GM12874 (cell line): ENCODE results near the gene OCEL1.
A peak's percentile ranks its signal among the peaks of the same experiment; 100 is the strongest.

ENCODE experiments used
- TF ChIP-seq, protein P1 (sequence below): IDR thresholded peaks from 2 replicates; pipeline ENCODE4 v1.5.1; 2011; ENCODE audit warnings: low read depth, mild to moderate bottlenecking, control low read depth, low read length, moderate library complexity; ENCODE audit not compliant: insufficient read depth

OCEL1 gene, protein sequence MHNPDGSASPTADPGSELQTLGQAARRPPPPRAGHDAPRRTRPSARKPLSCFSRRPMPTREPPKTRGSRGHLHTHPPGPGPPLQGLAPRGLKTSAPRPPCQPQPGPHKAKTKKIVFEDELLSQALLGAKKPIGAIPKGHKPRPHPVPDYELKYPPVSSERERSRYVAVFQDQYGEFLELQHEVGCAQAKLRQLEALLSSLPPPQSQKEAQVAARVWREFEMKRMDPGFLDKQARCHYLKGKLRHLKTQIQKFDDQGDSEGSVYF

DNA sequence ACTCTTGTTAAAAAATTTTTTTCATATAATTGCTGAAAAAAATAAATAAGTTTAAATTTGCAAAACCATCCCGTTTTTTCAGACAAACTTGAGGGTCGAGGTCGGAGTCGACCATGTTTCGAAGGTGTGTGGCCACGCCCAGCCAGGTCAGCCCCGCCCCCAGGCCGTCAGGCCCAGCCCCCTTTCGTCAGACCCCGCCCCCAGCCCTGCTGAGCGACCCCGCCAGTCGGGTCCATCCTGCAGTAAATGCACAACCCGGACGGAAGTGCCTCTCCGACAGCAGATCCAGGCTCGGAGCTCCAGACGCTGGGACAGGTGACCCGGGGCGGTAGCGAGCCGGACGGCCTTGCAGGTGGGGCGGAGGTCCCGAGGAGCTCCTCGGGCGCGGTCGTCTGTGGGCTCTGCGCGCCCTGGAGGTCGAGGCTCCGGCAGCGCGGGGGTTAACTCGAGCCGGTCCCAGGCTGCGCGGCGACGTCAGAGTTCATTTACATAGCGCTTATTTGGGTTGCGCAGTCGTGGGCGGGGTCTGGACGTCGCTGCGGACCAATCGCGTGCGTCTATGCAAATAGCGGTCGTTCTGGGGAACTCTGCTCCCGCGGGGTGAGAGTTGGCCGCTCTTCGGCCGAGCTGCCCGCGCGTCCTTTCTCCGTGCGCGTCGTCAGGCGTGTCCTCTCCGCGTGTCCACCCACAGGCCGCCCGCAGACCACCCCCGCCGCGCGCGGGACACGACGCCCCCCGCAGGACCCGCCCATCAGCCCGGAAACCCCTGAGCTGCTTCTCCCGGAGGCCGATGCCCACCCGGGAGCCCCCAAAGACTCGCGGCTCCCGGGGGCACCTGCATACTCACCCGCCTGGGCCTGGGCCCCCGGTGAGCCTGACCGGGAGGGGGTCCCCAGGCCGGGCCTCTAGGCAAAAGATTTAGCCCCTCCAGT is at the start of gene OCEL1:
OCEL1 (plus strand) TSS at position 225 of the 932 bp plus-strand sequence; CDS start at position 247, 22 bp downstream.
- TF ChIP-seq, protein P1, sequence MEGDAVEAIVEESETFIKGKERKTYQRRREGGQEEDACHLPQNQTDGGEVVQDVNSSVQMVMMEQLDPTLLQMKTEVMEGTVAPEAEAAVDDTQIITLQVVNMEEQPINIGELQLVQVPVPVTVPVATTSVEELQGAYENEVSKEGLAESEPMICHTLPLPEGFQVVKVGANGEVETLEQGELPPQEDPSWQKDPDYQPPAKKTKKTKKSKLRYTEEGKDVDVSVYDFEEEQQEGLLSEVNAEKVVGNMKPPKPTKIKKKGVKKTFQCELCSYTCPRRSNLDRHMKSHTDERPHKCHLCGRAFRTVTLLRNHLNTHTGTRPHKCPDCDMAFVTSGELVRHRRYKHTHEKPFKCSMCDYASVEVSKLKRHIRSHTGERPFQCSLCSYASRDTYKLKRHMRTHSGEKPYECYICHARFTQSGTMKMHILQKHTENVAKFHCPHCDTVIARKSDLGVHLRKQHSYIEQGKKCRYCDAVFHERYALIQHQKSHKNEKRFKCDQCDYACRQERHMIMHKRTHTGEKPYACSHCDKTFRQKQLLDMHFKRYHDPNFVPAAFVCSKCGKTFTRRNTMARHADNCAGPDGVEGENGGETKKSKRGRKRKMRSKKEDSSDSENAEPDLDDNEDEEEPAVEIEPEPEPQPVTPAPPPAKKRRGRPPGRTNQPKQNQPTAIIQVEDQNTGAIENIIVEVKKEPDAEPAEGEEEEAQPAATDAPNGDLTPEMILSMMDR: no peak

DNA sequence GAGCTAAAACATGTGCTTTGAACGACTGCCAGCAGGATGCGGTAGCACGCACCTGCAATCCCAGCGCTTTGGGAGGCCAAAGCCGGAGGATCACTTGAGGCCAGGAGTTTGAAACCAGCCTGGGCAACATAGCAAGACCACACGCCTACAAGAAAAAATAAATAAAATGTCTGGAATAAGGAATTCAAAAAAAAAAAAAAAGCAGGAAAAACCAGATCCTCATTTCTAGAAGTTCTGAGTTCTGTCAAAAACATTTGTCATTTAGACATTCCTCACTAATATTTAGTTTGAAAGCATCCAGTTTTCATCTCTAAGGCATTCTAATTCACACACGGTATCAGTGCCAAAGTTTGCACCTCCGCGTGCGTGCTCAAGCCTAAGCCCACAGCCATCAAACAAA is 47.7 kb upstream of the OCEL1 start:
- TF ChIP-seq, protein P1: no peak

DNA sequence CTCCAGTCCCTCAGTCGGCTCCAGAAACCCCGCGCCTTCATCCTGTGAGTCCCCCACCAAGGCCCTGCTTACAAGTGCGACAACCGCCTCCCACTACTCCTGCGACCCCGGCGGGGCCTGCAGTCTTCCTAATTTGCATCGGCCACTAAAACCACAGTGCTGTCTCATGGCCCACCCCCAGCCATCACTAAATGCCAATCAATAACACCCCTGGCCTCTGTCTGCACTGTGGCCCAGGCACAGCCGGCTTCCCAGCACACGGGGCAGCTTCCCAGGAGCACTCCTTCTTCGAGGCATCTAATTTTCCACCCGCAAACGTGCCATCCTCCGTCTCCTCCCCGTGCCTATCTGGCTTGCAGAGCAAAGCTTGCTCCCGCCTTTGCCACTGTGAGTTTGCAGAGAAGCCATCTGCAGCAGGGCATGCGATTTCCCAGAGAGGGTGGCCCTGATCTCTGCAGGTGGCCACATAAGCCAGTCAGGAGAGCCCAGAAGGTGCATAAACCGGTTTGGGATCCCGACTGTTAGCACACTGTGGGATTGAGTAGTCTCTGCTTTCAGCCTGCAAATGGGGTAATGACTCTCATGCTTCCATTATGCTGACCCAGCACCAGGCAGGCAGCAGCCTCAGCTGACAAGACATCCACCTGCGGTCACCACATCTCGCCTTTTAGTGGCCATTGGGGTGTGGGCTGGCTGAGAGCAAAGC is 44.9 kb upstream of the OCEL1 start:
- TF ChIP-seq, protein P1: no peak

DNA sequence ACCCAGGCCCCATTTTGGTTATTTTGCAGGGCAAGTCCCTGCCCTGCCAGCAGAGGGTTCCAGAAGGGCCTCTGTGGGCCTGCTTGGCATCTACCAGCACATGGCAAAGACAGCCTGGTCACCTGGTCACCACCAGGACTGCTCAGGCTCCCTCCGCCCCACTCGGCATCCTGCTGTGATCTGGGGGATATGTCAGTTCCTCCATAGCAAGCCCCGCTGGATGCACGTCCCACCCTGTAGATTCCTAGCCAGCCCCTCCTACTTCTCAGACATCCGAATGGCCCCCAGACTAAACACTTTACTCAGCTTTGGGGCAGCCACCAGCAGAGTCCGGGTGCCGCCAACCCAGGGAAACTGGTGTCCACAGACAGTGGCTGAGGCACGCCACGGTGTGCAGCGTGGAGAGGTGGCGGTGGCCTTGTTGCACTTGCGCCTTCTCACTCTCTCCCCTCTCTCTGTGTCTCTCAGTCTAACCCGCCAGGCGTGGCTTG is 42.7 kb upstream of the OCEL1 start:
- TF ChIP-seq, protein P1: peak; percentile 50

DNA sequence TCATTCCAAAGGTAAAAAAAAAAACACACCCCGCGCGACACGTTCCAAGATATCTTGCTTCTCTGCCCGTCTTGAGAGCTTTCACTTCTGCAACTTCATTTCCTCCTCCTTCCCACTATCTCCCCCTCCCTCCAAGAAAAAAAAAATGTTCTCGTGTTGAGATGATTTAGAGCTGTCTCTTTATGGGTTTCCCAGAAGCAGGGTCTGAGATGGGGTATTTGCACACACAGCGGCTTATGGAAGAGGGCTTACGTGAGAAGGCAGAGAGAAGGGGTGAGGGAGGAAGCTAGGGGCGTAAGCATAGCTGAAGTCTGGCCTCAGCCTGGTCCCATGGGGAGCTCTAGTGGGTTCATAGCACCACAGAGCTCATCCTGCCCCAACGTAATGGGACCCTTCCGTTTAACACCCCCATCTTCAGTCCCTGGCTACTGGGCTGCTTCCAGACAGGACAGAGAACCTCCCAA is 42.1 kb upstream of the OCEL1 start:
- TF ChIP-seq, protein P1: no peak

DNA sequence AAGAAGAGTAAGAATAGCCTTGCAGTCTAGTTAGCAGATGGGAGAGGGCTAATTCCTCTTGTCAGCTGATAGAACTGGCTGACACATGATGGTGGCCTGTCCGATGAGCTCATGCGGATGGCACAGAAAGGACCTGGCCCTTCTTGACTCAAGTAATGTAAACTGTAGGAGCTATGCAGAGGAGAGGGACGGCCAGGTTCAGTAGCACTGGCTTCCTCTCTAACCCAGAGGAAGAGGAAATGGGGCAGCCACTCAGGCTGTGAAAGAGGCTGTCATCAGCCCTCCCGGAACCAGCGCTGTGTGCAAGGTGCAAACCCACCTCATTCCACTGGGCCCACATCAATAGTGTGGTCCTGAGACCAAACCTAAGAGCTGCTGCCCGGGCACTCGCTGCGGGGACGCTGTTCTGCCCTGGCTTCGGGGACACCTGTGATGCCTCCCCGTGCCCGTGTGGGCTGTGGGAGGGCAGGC is 41.6 kb upstream of the OCEL1 start:
- TF ChIP-seq, protein P1: no peak
